Measurements from ENCODE around the gene ASPG.

The ASPG gene

GRCh38 chr14:104112113-104112505 is 26.6 kb downstream of the ASPG start:
- no peak for ATAC-seq
- TF ChIP-seq TSHZ2 (CRISPR knock-in tag; IDR thresholded peaks at IDR 0.05) (no peak), CSDC2 (CRISPR knock-in tag; IDR thresholded peaks at IDR 0.05) (no peak), POU6F1 (CRISPR knock-in tag; IDR thresholded peaks at IDR 0.05; ENCODE audit: borderline replicate concordance, low read depth) (no peak), ISL1 (CRISPR knock-in tag; IDR thresholded peaks at IDR 0.05) (no peak), BACH2 (CRISPR knock-in tag; IDR thresholded peaks at IDR 0.05; ENCODE audit: borderline replicate concordance) (no peak), GLIS3 (CRISPR knock-in tag; IDR thresholded peaks at IDR 0.05) (no peak), RARB (CRISPR knock-in tag; IDR thresholded peaks at IDR 0.05) (no peak), TOX (CRISPR knock-in tag; IDR thresholded peaks at IDR 0.05; ENCODE audit: borderline replicate concordance) (no peak), CREB5 (CRISPR knock-in tag; IDR thresholded peaks at IDR 0.05; ENCODE audit: low read depth) (no peak), ZNF8 (CRISPR knock-in tag; IDR thresholded peaks at IDR 0.05) (no peak), ARNTL (CRISPR knock-in tag; IDR thresholded peaks at IDR 0.05; ENCODE audit: borderline replicate concordance, low read depth) (no peak)

- TF ChIP-seq BACH2 (CRISPR knock-in tag; IDR thresholded peaks at IDR 0.05; ENCODE audit: borderline replicate concordance) (no peak), ZNF8 (CRISPR knock-in tag; IDR thresholded peaks at IDR 0.05) (no peak), ZNF565 (CRISPR knock-in tag; conservative IDR thresholded peaks at IDR 0.05; ENCODE audit: low read depth) (no peak), TCF4 (CRISPR knock-in tag; IDR thresholded peaks at IDR 0.05; ENCODE audit: borderline replicate concordance) (no peak), SNAI2 (CRISPR knock-in tag; IDR thresholded peaks at IDR 0.05) (no peak), ISL1 (CRISPR knock-in tag; IDR thresholded peaks at IDR 0.05) (no peak), ARNTL (CRISPR knock-in tag; IDR thresholded peaks at IDR 0.05; ENCODE audit: borderline replicate concordance, low read depth) (no peak)
Observed at GRCh38 chr14:104112609-104113571, 27.4 kb downstream of the ASPG start.

GRCh38 chr14:104113631-104114420 is 28.3 kb downstream of the ASPG start:
- TF ChIP-seq POU6F1 (CRISPR knock-in tag; IDR thresholded peaks at IDR 0.05; ENCODE audit: borderline replicate concordance, low read depth), result no peak
- TF ChIP-seq CSDC2 (CRISPR knock-in tag; IDR thresholded peaks at IDR 0.05), result no peak
- TF ChIP-seq GLIS3 (CRISPR knock-in tag; IDR thresholded peaks at IDR 0.05), result no peak
- TF ChIP-seq ZNF565 (CRISPR knock-in tag; conservative IDR thresholded peaks at IDR 0.05; ENCODE audit: low read depth), result no peak
- no peak for TF ChIP-seq ZNF8 (CRISPR knock-in tag; IDR thresholded peaks at IDR 0.05)
- TF ChIP-seq TSHZ2 (CRISPR knock-in tag; IDR thresholded peaks at IDR 0.05), result no peak
- TF ChIP-seq OSR1 (CRISPR knock-in tag; IDR thresholded peaks at IDR 0.05), result no peak
- no peak for TF ChIP-seq TCF4 (CRISPR knock-in tag; IDR thresholded peaks at IDR 0.05; ENCODE audit: borderline replicate concordance)
- TF ChIP-seq ARNTL (CRISPR knock-in tag; IDR thresholded peaks at IDR 0.05; ENCODE audit: borderline replicate concordance, low read depth), result no peak
- TF ChIP-seq ZC3H10 (CRISPR knock-in tag; IDR thresholded peaks at IDR 0.05), result no peak
- no peak for TF ChIP-seq PPARA (CRISPR knock-in tag; IDR thresholded peaks at IDR 0.05; ENCODE audit: borderline replicate concordance)
- no peak for TF ChIP-seq SNAI2 (CRISPR knock-in tag; IDR thresholded peaks at IDR 0.05)
- no peak for TF ChIP-seq CREB5 (CRISPR knock-in tag; IDR thresholded peaks at IDR 0.05; ENCODE audit: low read depth)
- TF ChIP-seq RARB (CRISPR knock-in tag; IDR thresholded peaks at IDR 0.05), result no peak
- no peak for TF ChIP-seq ESRRG (CRISPR knock-in tag; IDR thresholded peaks at IDR 0.05)
- ATAC-seq, result no peak

More at GRCh38 chr14:104112609-104113571, 27.4 kb downstream of the ASPG start:
- no peak for ATAC-seq
